NCI-H2081 treated with DMSO at 0.1 percent for 48 hours (cell line): ENCODE measurements around the gene CTDSPL.

ENCODE experiments used
- DNase-seq: peaks from one replicate; lab custom pipeline; 2025; lab: John Stamatoyannopoulos, UW

Gene CTDSPL

DNA sequence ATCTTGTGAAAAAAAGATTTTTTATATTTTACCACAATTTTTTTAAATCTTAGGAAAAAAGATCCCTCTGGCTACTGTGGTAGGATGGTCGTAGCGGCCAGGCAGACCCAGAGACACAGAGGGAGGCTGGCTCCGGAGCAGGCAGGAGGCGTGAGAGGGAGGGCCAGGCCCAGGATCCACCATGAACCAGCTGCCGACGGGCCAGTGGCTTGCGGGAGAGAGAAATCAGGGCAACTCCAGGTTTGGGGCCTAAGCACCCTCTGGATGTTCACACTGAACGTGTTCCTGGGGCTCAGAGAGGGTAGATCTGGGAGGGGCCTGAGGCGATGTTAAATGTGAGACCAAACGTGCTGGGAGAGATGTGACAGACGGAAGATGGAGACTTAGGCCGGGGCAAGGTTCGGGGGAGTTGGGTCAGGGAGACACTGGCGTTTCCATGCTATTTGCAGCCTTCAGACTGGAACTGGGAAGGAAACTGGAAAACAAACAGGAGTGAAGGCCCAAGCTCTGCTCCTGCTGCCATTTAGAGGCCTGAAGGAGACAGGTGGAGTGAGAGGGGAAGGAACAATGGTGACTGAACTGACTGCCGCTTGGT, 127.3 kb downstream of the CTDSPL start:
- no peak for DNase-seq

GRCh38 chr3:37989821-37990480, 128.3 kb downstream of the CTDSPL start:
- DNase-seq, result no peak

GRCh38 chr3:37990527-37990926, 128.8 kb downstream of the CTDSPL start, which contains the start of gene VILL:
VILL (plus strand) TSS chr3:37990786; CDS start chr3:37993673, 2,887 bp downstream.
- DNase-seq, result no peak

- DNase-seq, result no peak
Measured at GRCh38 chr3:37991109-37991508, 129.4 kb downstream of the CTDSPL start.

DNA sequence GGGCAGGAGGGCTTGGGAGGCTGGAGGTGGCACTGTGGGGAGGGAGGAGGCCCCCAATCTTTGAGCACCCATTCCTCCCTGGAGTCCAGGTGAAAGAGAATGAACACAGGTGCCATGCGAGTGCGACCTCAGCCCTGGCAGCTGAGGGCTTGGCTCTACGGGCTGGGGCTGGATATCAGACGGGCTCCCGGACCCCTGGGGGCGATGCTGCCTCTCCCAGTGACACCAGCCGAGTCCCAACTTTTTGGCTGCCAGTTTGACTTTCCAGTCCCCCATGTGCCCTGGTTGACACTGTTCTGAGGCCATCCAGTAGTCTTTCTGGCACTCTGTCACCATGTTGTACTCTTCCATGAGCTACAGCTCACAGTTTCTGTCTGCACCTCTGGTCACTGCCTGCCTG, 130.1 kb downstream of the CTDSPL start:
- DNase-seq, result no peak

GRCh38 chr3:37992271-37993066, 130.8 kb downstream of the CTDSPL start:
- DNase-seq, result no peak

DNA sequence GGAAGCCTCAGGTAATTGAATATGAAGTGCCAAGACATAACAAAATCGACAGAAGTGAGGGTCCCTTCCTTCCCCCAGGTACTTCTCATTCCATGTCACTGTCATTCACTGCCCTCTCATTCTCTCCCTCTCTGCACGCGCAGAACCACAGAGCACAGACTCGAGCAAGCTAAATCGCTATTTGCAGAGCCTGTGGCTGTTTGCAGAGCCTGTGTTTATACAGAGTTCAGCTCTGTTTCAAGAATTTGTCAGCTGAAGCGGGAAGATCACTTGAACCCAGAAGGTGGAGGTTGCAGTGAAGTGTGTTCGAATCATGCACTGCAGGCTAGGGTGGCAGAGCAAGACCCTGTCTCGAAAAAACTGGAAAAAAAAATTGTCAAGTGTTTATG, 131.4 kb downstream of the CTDSPL start:
- no peak for DNase-seq

GRCh38 chr3:37993460-37993819, 131.8 kb downstream of the CTDSPL start:
- DNase-seq, result no peak

- DNase-seq, result no peak
Measured at GRCh38 chr3:37993820-37994638, 132.3 kb downstream of the CTDSPL start.

DNA sequence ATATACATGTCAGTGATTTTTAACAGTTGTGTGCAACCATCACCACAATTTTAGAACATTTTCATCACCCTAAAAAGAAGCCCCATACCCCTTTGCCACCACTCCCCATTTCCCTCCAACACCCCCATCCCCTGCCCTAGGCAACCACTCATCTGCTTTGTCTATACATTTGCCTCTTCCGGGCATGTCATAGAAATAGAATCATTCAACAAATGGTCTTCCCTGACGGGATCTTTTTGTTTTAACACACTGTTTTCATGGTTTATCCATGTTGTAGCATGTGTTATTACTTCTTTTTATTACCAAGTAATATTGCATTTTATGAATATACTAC, 132.9 kb downstream of the CTDSPL start:
- DNase-seq, result no peak

GRCh38 chr3:37995652-37996641, 134.3 kb downstream of the CTDSPL start:
- no peak for DNase-seq

DNA sequence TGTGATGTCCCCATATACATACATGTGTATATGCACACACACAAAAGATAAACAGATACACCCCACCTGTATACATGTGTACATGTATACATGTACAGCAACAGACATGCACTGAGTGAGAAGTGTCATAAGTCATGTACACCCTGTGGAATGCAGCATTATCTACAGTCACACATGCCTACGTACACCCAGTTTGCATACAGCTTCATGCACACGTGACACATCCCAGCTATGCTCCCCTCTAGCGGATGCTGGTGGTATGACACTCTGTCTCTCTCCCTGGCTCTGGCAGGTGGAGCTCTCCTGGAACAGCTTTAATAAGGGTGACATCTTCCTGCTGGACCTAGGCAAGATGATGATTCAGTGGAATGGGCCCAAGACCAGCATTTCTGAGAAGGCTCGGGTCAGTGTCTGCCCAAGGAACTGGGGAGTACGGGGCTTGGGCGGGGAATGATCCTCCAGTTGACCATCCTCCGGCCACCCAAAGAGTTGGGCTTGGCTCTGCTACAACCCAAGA, 135.2 kb downstream of the CTDSPL start:
- DNase-seq, result peak; percentile 0

GRCh38 chr3:37997342-37997741, 135.7 kb downstream of the CTDSPL start:
- no peak for DNase-seq

DNA sequence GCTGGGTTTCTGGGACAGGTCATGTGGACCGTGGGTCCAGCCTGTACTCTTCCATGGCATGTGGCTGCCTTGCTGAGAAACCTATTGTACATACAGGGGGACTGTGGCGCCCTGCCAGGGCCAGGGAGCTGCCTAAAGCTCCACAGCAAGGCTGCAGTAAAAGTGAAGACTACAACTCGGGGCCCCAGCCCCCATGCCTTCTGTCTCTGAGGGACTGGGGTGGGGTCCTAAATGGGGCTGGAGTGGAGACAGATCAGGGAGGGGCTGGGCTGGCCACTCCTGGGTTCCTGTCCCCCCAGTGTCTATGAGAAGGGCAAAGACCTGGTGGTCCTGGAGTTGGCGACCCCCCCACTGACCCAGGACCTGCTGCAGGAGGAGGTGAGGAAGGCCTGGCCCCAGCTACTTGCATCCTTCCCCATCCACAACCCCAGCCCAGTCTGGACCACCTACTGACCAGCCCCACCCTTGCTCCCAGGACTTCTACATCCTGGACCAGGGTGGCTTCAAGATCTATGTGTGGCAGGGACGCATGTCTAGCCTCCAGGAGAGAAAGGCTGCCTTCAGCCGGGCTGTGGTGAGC, 136.2 kb downstream of the CTDSPL start:
- no peak for DNase-seq

DNA sequence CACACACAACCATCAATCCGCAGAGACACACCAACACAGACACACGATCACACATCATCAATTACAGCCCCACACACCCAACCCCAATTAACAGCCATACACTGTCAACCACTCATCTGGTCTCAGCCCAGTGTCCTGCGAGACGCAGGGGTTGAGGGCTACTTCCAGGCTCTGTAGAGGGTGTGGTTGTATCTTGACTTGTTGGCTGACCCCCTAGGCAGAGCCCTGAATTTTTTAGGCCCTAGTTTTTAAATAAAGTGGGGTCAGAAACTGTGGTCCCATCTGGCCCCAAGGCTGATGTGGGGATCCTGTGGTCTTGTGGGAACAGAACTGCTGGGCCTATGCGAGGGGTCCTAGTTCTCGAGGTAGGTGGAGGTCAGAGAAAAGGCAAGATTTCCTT, 138.2 kb downstream of the CTDSPL start:
- no peak for DNase-seq

- no peak for DNase-seq
Measured at GRCh38 chr3:38000242-38000916, 138.7 kb downstream of the CTDSPL start.

- DNase-seq, result no peak
Measured at GRCh38 chr3:38000965-38001455, 139.3 kb downstream of the CTDSPL start.

DNA sequence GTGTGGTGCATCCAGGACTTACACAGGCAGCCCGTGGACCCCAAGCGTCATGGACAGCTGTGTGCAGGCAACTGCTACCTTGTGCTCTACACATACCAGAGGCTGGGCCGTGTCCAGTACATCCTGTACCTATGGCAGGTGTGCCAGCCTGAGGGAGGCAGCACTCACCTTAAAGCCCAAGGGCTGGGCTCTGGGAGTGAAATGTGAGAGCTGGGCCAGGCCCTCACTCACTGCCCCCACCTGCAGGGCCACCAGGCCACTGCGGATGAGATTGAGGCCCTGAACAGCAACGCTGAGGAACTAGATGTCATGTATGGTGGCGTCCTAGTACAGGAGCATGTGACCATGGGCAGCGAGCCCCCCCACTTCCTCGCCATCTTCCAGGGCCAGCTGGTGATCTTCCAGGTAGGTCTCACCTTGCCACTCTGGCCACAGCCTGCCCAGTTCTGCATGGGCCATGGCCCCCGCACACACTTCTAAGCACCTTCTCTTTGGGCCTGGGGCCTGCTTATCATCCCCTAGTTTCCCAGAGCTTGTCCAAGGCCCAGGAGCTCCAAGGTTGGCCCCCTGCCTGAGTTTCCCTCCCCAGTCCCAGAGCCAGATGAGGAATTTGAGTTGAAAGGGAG, 139.9 kb downstream of the CTDSPL start:
- no peak for DNase-seq

DNA sequence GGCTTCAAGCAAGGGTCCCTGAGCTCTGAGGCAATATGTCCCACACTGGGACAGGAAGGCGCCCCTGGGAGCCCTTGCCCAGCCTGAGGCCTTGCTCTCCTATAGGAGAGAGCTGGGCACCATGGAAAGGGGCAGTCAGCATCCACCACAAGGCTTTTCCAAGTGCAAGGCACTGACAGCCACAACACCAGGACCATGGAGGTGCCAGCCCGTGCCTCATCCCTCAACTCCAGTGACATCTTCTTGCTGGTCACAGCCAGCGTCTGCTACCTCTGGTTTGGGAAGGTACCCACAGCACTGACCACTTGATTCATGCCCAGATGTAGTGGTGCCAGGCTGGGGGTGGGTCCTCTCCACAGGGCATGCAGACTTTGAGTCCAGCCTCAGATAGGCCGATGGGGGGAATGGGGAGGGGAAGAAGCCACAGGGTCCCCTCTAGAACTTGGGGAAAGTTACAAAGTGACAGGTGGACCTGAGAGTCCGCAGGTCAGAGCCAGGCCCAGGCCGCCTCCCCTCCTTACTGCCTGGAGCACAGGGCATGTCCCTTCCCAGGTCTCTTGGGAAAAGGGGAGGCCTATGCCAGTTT, 140.7 kb downstream of the CTDSPL start:
- no peak for DNase-seq
